DND-41 (cell line): ENCODE data around the gene CCDC159.

Experiments
- ATAC-seq: fragments of 200-7000 bp; cut with Tn5 transposase; 3 replicates; pipeline ENCODE4 v1.9.1; 2021; ENCODE audit warnings: low read depth; ENCODE audit not compliant: insufficient read depth
- DNase-seq: peaks from one replicate; pipeline ENCODE4 v3.0.0-alpha.2; 2020
- H2AFZ ChIP-seq: 2 replicates; pipeline ENCODE4 v1.6.0; 2012; ENCODE audit warnings: low read depth, low read length
- H3K27ac ChIP-seq: 2 replicates; pipeline ENCODE4 v1.5.1; 2012; ENCODE audit warnings: low read length, inconsistent platforms
- H3K27me3 ChIP-seq: fragments of 200-600 bp; sonication (generic); 2 replicates; pipeline ENCODE4 v1.6.0; 2012; ENCODE audit warnings: low read length, mild to moderate bottlenecking, inconsistent platforms; ENCODE audit not compliant: insufficient read depth, poor library complexity
- H3K36me3 ChIP-seq: 2 replicates; pipeline ENCODE4 v1.5.1; 2012; ENCODE audit warnings: low read length, inconsistent platforms; ENCODE audit not compliant: insufficient read depth
- H3K4me1 ChIP-seq: 2 replicates; pipeline ENCODE4 v1.5.1; 2012; ENCODE audit warnings: mild to moderate bottlenecking, low read length; ENCODE audit not compliant: insufficient read depth
- H3K4me2 ChIP-seq: 2 replicates; pipeline ENCODE4 v1.6.0; 2012; ENCODE audit warnings: mild to moderate bottlenecking, moderate library complexity, low read length, inconsistent platforms; ENCODE audit not compliant: insufficient read depth
- H3K4me3 ChIP-seq, 2 experiments: fragments of 200-600 bp in 1 of 2; shearing (Covaris generic) in 1 of 2; 2 replicates each; pipeline ENCODE4 v1.5.1; 2012 to 2016; ENCODE audit warnings: inconsistent platforms in 2 of 2, low read length in 2 of 2, mild to moderate bottlenecking in 2 of 2, low read depth in 1 of 2, moderate library complexity in 1 of 2
- H3K79me2 ChIP-seq: 2 replicates; pipeline ENCODE4 v1.6.0; 2012; ENCODE audit warnings: low read length, inconsistent platforms; ENCODE audit not compliant: insufficient read depth
- H3K9ac ChIP-seq: 2 replicates; pipeline ENCODE4 v1.6.0; 2012; ENCODE audit warnings: low read depth, mild to moderate bottlenecking, inconsistent platforms, low read length, moderate library complexity
- H3K9me3 ChIP-seq: 2 replicates; pipeline ENCODE4 v1.5.1; 2012; ENCODE audit warnings: low read length, moderate library complexity, mild to moderate bottlenecking, inconsistent platforms; ENCODE audit not compliant: insufficient read depth, severe bottlenecking
- H4K20me1 ChIP-seq: 2 replicates; pipeline ENCODE4 v1.6.0; 2012; ENCODE audit warnings: low read length; ENCODE audit not compliant: insufficient read depth
- CTCF ChIP-seq: IDR thresholded peaks from 2 replicates; pipeline ENCODE4 v1.5.1; 2012; ENCODE audit warnings: borderline replicate concordance, low read length, moderate library complexity, mild to moderate bottlenecking; ENCODE audit not compliant: poor library complexity, severe bottlenecking; ENCODE audit errors: extremely low read depth
- EZH2 ChIP-seq: IDR thresholded peaks from 3 replicates; pipeline ENCODE4 v1.6.1; 2012; ENCODE audit warnings: borderline replicate concordance, low read depth, mild to moderate bottlenecking, moderate library complexity, low read length, inconsistent platforms; ENCODE audit not compliant: severe bottlenecking

The CCDC159 gene

GRCh38 chr19:11364296-11364904 is 18.1 kb downstream of the CCDC159 start:
- Histone ChIP-seq H3K36me3 (peaks cover 6% of the 10 kb centered on the region), H3K9ac (no peak overlapping the region), H3K4me2 (no peak overlapping the region), H3K4me3 (no peak overlapping the region), H3K27ac (no peak overlapping the region), H3K4me1 (no peaks in the 10 kb centered on the region), H4K20me1 (no peaks in the 10 kb centered on the region; the same call in 1 of the 2 replicates), H3K9me3 (no peaks in the 10 kb centered on the region), H3K27me3 (no peaks in the 10 kb centered on the region), H3K79me2 (no peaks in the 10 kb centered on the region), H2AFZ (no peak overlapping the region)
- no peak for TF ChIP-seq EZH2
- no peak for TF ChIP-seq CTCF
- no peak for DNase-seq
- ATAC-seq: no peak

- H2AFZ ChIP-seq: no peak overlapping the region
- TF ChIP-seq CTCF (no peak), EZH2 (no peak)
- no peaks in the 10 kb centered on the region; the same call in 1 of the 2 replicates for H4K20me1 ChIP-seq
- no peaks in the 10 kb centered on the region for H3K79me2 ChIP-seq
- H3K4me1 ChIP-seq: no peaks in the 10 kb centered on the region
- ATAC-seq: no peak
- no peak overlapping the region for H3K4me2 ChIP-seq
- no peak overlapping the region for H3K4me3 ChIP-seq
- no peak overlapping the region for H3K9ac ChIP-seq
- H3K27me3 ChIP-seq: no peaks in the 10 kb centered on the region
- H3K36me3 ChIP-seq: peaks cover 6% of the 10 kb centered on the region
- DNase-seq: no peak
- no peaks in the 10 kb centered on the region for H3K9me3 ChIP-seq
- no peak overlapping the region for H3K27ac ChIP-seq
Measured at GRCh38 chr19:11364935-11365334, 18.6 kb downstream of the CCDC159 start.

GRCh38 chr19:11365557-11366117 is 19.3 kb downstream of the CCDC159 start:
- H3K9ac ChIP-seq: no peak overlapping the region
- H3K4me1 ChIP-seq: no peaks in the 10 kb centered on the region
- no peaks in the 10 kb centered on the region for H3K27me3 ChIP-seq
- no peaks in the 10 kb centered on the region for H3K79me2 ChIP-seq
- no peak overlapping the region for H3K27ac ChIP-seq
- H4K20me1 ChIP-seq: no peaks in the 10 kb centered on the region
- TF ChIP-seq EZH2: no peak
- TF ChIP-seq CTCF: no peak
- H3K9me3 ChIP-seq: no peaks in the 10 kb centered on the region
- no peak for ATAC-seq
- peaks cover 6% of the 10 kb centered on the region for H3K36me3 ChIP-seq
- H3K4me2 ChIP-seq: no peak overlapping the region
- no peak overlapping the region for H2AFZ ChIP-seq
- H3K4me3 ChIP-seq: no peak overlapping the region
- no peak for DNase-seq
